OCI-LY1 (cell line): Measurements from ENCODE around the gene KCNA2.

Experiments
- CTCF ChIP-seq: fragments of 200-600 bp; sonication (generic), shearing (Covaris generic); IDR thresholded peaks from 2 replicates; pipeline ENCODE4 v1.5.1; 2017; ENCODE audit warnings: mild to moderate bottlenecking, antibody characterized with exemption, low read length, moderate library complexity, mixed read lengths
- EZH2 ChIP-seq: fragments of 200-600 bp; sonication (generic), shearing (Covaris generic); IDR thresholded peaks from 2 replicates; pipeline ENCODE4 v1.8.0; 2017; ENCODE audit warnings: borderline replicate concordance, mixed run types, mild to moderate bottlenecking, antibody characterized with exemption, low read length, moderate library complexity, mixed read lengths

GRCh38 chr1:110561596-110561995 is 44.6 kb downstream of the KCNA2 start:
- TF ChIP-seq CTCF (no peak), EZH2 (no peak)
